GM19395 (cell line): Measurements from ENCODE around the gene SEMA4F.

ENCODE experiments used
- ATAC-seq: cut with Tn5 transposase; IDR thresholded peaks from one replicate; pipeline ENCODE4 v1.9.1; 2021; ENCODE audit warnings: mild to moderate bottlenecking, moderate library complexity; ENCODE audit not compliant: unreplicated experiment

Gene SEMA4F

GRCh38 chr2:74703373-74703772 lies 49.3 kb downstream of the SEMA4F start:
- no peak for ATAC-seq

- no peak for ATAC-seq
Measured at GRCh38 chr2:74704216-74704615, 50.2 kb downstream of the SEMA4F start.

GRCh38 chr2:74706741-74707140 lies 52.7 kb downstream of the SEMA4F start:
- ATAC-seq: no peak

- ATAC-seq: no peak
Measured at GRCh38 chr2:74707837-74708236, 53.8 kb downstream of the SEMA4F start.

GRCh38 chr2:74708296-74708695 lies 54.2 kb downstream of the SEMA4F start:
- ATAC-seq: no peak

GRCh38 chr2:74708883-74709282 lies 54.8 kb downstream of the SEMA4F start:
- no peak for ATAC-seq

- no peak for ATAC-seq
Measured at GRCh38 chr2:74712223-74713053, 58.4 kb downstream of the SEMA4F start.

- ATAC-seq: no peak
Measured at GRCh38 chr2:74714691-74715080, 60.6 kb downstream of the SEMA4F start.

GRCh38 chr2:74715081-74715791 lies 61.2 kb downstream of the SEMA4F start:
- ATAC-seq: peak; percentile 98

- ATAC-seq: no peak
Measured at GRCh38 chr2:74715880-74716279, 61.8 kb downstream of the SEMA4F start.

- ATAC-seq: no peak
Measured at GRCh38 chr2:74719066-74719465, 65.0 kb downstream of the SEMA4F start.

- ATAC-seq: no peak
Measured at GRCh38 chr2:74721316-74721715, 67.3 kb downstream of the SEMA4F start.

- no peak for ATAC-seq
Measured at GRCh38 chr2:74724496-74724895, 70.4 kb downstream of the SEMA4F start.

GRCh38 chr2:74725287-74725686 lies 71.2 kb downstream of the SEMA4F start:
- ATAC-seq: no peak

GRCh38 chr2:74728842-74729241 lies 74.8 kb downstream of the SEMA4F start:
- no peak for ATAC-seq

GRCh38 chr2:74730530-74730929 lies 76.5 kb downstream of the SEMA4F start:
- no peak for ATAC-seq
